Activated CD4-positive, alpha-beta T cell treated with anti-CD3 and anti-CD28 coated beads, Interleukin-10, Interleukin-2, amounts not matched to agents 100 ng/mL and 50 ng/mL, durations not matched to agents 16 hours and 8 hours (primary cell): ENCODE data around the gene PDE4D.

ENCODE experiments used
- DNase-seq: peaks from one replicate; pipeline ENCODE4 v3.0.0-alpha.2; 2020

Gene PDE4D

DNA sequence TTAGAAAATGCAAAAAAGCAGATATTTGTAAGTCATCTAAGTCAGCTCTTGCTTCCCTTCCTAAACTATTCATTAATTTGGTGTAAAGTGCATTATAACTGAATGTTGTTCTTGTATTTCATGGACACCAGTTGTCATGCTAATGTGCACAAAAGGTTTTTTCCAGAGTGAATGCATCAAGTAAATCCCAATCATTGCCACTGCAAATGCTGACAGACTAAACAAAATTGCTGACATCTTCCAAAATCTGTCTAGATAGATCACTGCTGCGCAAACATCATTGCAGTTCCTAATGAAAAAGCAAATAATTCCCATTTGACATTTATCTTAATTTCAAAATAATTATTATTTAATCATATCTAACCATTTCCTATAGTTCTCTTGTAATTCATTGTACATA, 161.7 kb downstream of the PDE4D start:
- no peak for DNase-seq

DNA sequence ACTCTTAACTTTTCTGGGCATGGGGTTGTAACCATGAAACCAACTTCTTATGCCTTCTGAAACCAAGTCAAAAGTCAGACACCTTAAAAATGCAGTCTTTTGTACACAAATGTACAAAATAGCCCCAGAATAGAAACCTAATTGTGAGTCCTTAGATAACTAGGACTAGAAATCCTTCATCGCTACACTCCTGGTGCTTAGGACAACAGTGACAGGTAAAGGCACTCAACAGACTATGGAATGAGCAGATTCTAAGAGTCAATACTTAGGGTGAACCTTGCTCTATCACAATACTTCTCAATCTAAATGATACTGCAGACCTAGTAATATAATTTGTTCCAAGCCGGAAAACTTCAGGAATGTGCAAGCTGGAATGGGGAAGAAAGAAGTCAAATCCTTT, 163.7 kb downstream of the PDE4D start:
- DNase-seq, result no peak

DNA sequence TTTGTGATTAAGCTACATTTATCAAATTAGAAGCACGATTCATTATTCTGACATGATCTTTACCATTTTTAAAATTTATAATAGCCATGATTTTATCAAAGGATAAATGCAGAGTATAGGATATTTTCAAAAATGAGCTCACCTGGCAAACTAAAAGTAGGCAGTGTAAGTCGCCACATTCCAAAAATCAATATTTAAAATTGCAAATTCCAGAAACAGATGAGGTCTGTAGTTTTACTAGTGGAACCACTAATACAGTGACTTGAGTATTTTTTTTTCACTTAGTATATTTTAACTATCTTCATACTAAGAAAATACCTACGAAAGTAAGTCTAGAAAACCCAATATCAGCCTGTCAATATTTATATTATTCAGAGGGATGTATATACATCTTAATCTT, 164.2 kb downstream of the PDE4D start:
- DNase-seq, result no peak

DNA sequence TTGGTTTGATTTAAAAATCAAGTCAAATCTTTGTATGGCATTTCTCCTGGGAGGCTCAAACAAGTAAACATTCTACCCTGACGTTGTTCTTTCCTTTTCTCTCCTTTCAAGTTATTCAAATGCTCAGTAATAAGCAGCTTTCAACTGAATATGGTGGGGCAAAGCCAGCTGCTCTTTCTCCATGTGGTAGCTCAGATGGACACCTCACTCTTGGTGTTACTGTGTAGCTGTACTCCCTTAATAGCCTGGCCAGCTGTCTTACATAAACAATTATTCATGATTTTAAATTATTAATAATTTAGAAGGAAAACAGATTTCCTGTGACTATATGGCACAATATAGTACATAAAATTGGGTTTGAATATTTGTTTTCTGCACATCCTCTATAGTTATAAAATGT, 165.2 kb downstream of the PDE4D start:
- no peak for DNase-seq

DNA sequence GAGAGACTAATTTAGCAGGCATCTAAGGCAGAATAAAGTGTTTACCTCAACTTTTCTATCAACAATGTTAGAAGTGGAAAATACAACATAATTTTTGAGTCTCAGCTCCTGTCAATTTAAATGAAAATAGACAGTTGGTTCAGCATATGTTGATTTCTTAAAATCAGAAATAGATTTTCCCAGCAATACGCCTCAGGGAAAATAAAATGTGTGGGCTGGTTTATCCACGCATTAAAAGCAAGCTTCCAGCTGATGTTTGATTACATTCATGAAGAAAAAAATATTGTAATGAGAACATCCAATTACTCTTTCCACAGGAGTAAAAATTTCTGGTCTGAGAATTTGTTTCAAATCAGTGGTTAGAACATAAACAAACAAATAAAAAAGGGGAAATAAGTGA, 166.3 kb downstream of the PDE4D start:
- DNase-seq, result no peak

DNA sequence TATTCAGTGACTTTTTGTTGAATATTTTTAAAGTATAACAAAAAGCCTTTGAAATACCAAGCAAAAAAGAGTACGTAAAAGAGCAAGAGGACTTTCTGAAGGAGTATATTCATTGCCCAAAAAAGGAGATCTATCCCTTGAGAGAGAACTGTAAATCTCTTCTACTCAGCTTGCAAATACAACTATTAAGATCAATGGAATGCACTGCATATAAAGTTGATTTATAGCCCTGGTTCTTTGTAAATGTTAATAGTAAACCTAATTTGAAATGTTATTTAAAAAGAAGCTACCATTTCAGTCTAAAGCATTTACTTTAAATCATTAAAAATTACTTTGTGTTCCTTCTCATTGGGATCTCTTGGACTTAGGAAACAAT, 168.1 kb downstream of the PDE4D start:
- DNase-seq, result no peak

DNA sequence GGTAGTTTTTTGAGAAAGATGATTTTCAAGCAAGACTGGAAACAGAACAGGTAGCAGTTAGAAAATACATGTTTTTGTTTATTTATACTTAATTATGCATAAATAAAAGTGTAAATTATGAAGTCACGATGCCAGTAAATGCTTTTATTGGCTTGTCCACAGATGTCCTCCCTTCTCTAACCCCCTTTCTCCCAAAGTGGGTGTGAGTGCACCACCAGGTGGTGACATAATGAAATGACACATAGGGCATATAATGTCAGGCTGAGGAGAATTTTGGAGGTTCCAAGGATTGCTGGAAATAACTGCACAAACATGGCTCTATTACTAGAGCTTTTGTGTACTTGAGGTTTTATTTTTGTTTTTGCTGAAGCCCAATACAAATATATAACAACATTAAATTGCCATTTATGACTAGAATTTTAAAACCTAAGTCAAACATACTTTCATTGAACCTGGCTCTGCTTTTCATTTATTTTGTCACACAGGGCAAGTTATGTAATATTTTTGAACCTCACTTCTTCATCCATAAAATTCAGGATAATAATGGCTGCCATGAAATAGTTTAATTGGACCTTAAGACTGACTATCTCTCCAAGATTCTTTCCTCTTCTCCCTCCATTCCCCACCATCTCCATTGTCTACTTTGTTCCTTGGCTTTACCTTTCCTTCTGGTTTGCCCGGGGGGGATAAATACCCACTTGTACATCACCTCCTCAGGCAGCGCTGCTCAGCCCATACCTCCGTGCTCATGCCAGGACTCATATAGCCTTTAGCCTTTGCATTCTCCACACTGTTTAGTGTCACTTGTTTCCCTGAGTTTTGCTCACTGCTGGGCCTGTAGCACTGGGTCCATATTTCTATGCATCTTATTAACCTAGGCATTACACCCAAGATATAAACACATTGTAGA, 168.8 kb downstream of the PDE4D start:
- peak; percentile 45 for DNase-seq

DNA sequence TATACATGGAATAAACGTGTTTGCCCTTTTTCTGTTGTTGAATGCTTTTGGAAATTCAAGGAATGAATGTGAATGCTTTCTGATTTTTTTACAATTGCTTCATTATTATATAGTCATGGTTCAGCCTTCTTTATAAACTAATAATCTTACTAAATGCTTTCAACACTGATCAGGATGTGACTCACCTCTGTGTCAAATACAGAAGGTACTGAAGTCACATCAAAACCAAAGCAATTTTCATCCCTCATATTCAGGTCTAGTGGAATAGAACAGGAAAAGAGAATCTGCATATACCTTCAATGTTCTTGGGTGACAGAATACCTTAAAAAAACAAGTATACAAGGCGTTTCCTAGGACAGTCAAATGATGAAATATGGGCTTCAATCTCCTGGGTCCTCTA, 170.7 kb downstream of the PDE4D start:
- DNase-seq, result no peak

DNA sequence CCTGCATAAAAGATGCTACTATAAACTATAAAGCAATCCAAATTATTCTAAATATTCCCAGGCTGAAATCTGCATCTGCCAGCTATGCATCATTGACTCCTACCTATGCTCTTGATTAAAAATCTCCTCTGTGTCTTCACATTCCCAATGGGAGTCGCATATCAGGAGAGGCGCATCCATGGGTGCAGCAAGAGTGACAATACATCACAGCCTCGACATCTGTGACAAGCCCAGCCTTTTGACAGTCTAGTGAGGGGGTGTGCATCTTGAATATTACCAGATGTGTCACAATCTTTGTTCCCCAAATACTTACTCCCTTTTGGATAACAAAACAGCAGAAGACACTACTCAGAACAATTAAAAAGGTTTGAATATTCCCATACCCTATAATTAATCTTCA, 171.8 kb downstream of the PDE4D start:
- DNase-seq, result no peak

DNA sequence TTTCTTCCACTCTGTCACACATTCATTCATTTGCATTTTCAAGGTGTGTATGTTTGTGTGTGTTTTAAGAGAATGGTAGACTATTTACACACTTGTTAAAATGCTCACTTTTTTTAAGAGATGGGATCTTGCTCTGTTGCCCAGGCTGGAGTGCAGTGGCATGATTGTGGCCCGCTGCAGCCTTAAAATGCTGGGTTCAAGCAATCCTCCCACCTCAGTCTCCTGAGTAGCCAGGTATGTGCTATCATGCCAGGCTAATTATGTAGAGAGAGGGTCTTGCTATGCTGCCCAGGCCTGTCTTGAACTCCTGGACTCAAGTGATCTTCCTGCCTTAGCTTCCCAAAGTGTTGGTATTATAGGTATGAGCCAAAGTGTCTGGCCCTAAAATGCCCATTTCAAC, 173.5 kb downstream of the PDE4D start:
- DNase-seq, result no peak

DNA sequence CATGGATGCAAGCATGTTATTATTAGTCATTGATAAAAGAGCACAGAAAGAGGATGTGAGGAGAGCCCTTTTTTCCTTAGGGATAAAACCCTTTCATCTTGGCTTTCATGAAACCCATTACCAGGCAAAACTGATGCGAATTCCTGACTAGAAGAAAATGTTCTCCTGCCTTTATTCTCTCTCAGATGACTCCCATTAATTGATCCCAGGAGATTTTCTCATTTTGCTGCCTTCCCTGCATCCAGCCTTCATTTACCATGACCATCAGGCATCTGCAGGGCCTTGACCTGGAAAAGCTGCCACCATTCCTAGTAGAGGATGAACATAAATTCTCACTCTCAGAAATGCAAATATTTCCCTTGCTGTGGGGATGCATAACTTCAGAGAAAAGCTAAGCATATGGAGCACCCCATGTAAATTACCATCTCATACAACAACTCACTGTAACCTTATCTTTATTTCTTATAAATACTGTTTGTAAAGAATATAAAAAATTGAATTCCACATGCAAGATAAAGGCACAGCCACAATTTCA, 176.5 kb downstream of the PDE4D start:
- no peak for DNase-seq

DNA sequence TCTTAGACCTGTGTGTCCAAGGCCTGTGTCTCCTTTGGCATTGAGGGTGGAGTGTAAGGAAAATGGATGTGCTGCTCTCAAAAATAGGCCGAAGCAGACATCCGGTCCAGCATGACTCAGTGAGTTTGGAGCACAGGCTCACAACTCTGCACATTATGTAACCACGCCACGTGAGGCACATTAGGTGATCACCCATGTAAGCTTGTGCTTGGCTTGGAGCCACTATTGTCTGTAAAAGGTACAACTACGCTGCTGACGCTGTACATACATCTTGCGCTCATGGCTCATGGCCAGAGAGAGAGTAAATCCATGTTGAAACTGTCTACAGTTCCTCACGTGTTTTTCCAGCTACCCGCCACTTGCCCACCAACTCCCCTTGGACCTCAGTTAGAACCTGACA, 177.5 kb downstream of the PDE4D start:
- no peak for DNase-seq

DNA sequence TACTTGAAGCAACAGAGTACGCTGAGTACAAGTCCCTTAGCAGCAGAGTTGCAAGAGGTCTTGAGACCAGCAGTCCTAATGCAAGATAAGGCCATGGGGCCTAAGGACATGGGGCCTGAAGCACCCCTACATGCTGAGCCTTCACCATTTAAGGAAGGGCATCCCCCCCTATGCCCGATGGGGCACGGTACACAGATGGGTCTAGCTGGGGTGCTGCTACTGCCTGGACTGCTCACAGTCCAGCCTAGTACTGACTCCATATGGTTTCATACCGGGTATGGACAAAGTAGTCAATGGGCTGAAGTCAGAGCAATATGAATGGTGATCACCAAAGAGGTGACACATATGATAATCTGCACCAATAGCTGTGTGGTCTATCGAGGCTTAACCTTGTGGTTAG, 178.3 kb downstream of the PDE4D start:
- no peak for DNase-seq

DNA sequence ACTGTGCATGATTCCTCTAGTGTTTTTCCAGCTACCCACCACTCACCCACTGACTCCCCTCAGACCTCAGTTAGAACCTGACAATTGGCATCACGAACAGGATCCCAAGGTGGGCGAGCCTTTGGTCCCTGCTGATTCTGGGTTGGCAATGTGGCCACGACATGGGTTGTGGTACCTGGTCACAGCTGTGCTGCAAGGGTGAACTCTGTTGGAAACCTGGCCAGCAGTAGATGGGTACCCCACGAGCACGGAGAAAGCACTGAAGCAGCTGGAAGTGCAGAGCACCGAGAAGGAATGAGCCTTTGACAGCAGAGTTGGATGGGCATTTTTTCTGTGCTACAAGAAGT, 180.1 kb downstream of the PDE4D start:
- no peak for DNase-seq

DNA sequence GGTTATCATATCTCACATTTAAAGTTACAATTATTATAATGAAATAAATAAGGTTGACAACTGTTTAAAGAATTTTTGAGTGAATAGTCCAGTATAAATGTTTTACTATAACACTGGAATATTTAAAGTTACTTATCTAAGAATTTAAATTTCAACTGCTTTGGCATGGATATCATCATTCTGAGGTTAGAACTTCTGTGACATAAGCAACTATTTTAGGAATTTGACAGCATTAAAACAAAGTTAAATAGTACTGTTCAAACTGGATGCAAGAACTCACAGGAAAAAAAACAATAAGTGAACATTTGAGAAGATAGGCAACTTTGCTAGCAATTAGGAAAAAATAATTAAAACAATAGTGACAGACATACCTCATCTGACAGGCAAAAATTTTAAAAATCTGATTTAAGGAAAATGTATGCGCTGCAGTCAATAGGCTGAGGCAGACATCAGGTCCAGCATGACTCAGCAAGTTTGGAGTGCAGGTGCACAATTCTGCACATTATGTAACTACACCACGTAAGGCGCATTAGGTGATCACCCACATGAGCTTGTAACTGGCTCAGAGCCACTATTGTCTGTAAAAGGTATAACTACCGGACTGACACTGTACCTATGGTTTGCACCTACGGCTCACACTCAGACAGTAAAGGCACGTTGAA, 180.6 kb downstream of the PDE4D start:
- no peak for DNase-seq

DNA sequence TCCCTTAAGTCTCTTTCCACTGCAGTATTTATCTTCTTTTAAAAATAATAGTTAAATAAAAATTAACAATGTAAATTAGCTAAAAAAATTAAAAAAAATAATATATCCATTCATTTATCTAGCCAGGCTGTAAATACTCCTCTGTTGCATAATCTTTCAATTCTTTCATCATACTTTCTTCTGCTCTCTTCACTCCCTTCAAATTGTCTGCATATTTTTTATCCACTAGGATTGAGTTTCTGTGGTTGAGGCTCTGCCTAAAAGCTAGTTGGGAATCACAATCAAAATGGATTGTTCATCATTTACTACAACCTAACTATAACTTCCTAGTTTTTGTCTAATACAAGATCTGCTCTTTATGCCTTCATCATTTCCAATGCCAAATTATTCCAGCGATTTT, 182.2 kb downstream of the PDE4D start:
- DNase-seq, result no peak

DNA sequence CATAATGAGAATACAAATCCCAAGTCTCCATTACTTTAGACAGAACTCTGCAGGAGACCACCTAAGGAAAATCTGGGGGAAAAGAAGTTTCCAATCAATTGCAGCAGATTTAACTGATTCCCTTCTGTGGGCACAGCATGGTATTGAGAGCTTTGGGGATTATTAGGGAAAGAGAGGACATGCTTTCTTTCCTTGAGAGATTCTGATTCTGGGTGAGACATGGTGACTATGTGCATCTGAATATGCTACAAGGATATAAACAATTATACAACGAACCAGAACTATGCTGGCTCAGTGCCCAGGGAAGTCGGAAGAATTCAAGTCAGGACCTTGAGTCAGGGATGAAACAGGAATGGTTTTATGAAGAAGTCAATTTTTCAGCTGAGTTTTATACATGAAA, 183.7 kb downstream of the PDE4D start:
- DNase-seq, result no peak

DNA sequence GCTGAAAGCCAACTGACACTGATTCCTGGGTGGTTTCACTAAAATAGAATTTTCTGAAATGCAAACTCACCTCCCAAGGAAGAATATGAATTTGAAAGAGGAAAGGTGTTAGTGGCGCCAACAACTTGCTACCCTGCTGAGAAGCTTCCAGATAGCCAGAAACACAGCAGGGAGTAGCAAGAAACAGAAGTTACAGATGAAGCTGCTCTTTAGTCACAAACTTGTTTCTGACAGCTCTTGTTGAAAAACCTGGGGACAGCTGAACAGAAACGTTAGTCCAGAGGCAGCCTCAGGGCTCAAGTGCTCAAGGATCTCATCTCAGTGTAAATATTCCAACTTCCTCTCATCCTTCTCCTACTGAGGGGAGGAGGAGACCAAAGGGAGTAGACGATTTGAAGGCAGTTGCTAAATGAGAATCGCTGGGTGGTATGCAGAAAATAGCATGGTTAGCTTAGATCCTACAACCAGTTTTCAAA, 184.1 kb downstream of the PDE4D start:
- no peak for DNase-seq

DNA sequence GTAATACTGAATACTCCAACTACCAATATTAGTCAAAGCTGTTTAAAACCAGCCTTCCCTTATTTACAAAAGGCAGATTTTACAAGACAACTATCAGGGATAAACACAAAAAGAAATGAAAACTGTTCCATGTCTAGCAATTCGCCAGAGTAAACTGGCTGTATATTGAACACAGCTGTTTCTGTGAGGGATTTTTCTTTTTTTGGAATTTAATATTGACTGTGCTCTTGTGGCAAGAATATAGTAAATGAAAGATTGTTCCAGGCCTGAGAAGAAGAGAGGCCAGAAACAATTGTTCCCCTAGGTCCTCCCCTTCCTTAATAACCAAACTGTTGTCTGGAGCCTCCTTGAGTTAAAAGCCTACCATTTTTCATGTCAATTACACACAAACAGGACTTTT, 188.6 kb downstream of the PDE4D start:
- DNase-seq, result no peak

DNA sequence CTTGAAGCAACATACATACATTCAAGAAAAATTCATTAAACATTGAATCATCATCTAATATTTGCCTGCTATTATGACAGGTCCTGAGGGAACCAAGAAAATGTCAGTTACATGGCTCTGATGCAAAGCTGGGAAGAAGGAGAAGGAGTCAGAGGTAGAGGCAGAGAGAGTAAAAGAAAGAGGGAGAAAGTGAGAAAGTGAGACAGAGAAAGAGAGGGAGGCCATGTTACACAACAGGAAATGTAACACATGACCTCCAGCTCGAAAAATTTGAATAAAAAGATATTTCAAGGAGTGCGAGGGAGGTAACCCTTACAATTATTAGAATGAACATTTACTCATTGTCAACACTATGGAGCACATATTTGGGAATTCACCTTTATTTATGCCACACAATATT, 189.7 kb downstream of the PDE4D start:
- no peak for DNase-seq

DNA sequence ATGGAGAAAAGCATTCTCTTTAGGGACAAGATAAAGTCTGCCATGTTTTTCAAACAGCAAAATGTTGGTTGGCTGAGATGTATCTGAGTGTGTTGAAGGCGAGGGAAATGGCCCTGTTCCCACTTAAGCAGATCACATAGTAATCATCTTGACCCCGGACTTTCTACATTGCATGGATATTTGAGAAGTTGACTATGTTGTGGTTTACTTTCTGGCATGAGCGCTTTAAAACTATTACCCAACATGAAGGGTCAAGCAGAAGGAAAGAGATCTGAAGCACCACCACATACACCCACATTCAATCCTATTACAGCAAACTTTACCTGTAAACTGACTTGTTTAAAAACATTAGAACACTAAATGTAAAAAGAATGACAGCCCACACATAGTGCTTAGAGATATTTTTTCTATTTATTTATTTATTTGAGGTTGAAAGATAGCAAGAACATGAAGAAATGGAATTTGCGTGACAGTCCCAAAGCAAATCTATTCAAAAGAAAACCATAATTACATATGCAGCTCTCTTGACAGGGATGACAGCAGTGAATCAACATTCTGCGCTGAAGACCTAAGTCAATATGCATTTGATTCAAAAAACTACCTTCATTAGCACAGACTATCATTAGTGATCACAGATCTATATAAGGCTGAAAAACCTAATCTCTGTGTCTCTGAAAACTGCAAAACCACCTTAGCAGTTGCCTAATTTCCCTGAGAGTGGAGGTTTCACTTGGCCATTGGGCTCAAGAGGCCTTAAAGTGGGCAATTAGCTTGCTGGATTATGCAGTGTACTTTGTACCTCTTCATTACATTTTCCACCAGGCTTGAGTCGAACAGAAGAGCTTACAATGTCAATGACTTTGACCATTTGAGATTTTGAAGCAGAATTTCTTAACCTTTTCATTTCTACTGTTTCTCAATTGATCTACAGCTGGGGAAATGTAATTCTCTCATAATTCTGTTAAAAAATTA, 195.0 kb downstream of the PDE4D start:
- no peak for DNase-seq

DNA sequence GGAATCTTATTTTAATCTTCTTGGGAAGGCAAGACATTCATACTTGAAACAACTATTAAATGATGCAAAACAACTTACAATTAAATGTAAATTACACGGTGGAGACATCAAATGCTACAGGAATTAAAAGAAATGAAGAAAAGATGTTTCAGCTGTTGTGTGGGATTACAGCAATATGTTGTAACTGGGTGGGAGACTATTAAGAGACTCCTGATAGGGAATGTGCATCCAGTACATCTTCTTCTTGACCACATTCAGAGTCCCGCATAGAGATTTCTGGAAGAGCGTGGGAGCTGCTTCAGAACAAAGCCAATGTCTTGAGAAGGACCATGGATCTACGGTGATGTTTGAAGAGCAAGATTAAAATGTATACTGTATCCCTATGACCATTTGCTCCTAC, 199.1 kb downstream of the PDE4D start:
- DNase-seq, result no peak
